Stimulated activated CD4-positive, alpha-beta T cell treated with anti-CD3 and anti-CD28 coated beads, Interleukin-15, amount 100 ng/mL, for 48 hours (primary cell): Measurements from ENCODE around the gene MAPK4.

Source experiments
- DNase-seq, 2 donors: peaks; one replicate each; pipeline ENCODE4 v3.0.0-alpha.2; 2020; ENCODE audit warnings: low read depth in 2 of 2

The MAPK4 gene

GRCh38 chr18:50623694-50624352 is 63.9 kb downstream of the MAPK4 start:
- DNase-seq, result no peak

DNA sequence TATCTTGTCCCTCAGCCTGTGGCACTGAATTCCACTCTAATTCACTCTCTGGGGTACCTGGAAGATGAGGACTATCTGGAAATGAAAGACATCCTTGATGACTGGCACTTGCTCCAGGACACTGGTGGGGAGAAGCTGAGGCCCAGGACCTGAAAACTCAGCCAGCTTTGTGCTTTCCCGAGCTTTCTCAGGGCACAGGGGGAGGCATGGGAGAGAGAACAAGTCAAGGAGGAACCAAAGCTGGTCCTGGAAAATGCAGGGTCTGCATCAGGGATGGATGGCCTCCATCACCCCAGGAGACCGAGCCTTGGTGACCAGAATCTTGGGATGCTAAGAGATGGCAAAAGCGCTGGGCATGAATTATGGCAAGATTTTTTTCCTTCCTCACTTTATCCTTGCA is 65.1 kb downstream of the MAPK4 start:
- no peak for DNase-seq

DNA sequence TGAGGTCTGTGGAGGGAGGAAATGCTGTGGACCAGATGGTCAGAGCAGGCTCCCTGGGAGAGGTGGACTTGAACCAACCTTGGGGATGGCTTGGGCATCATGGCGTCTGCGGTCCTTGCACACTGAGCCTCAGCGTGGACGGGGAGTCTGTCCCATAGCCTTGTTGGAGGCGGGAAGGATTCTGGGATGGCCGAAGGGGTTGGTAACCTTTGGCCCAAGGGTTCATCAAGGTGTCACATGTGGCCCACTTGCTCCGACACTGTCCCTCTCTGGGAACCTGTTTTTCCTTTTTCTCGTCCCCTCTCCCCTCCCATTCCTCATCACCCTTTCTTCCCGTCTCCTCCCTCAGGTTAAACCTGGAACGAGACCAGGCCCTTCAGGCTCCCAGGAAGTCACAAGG is 66.4 kb downstream of the MAPK4 start:
- DNase-seq, result no peak

DNA sequence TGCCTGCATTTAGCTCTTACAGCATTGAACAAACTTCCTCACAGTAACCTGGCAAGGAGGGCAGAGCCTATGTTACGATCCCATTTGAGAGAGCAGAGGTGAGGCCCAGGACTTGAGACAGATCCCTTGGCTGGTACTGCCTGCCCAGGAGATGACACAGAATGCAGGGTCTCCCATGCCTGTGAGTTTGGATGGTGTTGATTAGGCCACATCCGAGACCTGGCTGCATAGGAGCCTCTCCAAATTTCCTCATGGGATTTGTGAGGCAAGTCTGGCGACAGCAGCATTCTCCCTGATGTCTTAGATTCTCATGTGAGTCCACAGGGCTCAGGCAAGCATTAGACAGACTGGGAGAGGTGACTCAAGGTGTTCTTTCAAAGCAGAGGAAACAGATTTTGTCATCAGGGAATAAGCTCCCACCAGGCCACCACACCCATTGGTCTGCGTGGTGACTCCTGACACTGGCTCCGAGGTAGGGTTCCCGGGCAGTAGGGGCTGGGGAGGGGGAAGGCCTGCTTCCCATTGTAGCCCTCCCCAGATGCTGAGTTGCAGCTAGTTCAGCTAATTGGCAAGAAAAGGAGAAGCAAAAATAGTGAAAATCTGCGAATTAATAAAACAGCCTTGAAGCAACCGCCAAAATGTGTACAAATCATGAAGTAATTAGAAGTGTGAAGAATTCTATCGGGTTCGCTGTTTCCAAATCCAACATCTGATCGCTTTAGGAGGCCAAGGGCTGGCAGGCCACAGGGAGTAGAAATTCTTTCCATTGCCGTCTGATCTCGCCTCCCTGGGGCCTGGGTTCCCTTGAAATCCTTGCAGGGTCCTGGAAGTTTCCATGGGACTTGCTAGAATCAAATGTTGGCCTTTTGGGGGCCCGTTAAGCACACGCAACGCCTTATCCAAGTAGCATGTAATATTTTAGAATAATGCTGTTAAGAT is 68.0 kb downstream of the MAPK4 start:
- no peak for DNase-seq

DNA sequence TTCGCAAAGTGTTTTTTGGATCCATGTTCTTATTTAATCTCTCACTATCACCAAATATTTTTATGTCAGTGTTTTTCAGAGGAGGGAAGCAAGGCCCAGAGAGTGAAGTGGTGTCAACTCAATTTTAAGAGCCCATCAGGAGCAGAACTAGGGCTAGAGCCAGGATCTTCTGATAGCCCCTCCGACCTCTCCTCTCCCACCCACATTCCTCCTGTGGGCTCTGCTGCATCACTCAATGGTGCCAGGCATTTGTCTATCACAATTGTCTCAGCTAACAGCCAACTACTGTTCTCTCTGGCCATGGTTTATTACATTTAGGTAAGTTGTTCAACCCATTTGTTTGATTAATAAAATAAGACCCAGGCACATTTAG is 68.6 kb downstream of the MAPK4 start:
- DNase-seq, result no peak

- no peak for DNase-seq
Observed at GRCh38 chr18:50629148-50629631, 69.3 kb downstream of the MAPK4 start.

DNA sequence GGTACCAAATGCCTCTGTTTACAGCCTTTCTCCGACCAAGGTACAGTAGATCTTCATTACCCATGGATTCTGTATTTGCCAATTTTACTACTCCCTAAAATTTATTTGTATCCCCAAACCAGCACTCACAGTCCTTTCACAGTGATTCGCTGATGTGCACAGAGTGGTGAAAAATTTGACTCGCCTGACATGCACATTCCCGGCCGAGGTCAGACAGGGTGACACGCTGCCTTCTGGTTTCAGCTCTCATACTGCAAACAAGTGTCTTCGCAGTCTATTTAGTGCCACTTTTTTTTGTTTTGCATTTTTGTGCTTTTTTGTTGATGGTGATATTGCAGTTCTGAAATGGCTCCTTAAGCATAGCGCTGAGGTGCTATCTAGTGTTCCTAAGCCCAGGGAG is 71.0 kb downstream of the MAPK4 start:
- DNase-seq, result no peak

DNA sequence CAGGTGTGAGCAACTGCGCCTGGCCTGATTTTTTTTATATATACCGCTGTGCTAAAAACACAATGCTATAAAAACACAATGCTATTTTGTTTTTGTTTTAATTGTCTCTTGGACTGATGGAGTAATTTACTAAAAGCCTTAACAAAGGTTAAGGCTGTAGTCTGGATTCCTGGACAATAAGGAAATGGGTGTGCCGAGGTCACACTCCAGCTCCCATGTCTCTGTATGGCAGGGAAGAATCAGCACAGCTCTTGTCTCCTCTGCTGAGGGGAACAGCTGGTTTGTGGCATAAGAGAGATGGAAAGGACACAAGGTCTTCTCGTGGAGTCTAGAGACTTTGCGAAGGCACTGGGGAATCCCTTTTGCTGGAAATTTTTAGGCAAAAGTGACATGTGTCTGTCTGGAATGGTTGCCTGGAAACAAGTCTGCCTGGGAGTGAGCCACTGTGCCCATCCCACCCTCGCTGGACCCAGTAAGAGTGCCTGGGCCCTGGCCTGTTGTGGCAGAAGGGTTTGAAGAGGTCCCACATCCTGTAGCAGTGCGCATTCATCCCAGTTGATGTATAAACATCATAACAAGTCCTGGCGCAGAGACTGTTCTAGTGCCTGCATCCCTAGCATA is 73.1 kb downstream of the MAPK4 start:
- no peak for DNase-seq

GRCh38 chr18:50633992-50634391 is 74.1 kb downstream of the MAPK4 start:
- no peak for DNase-seq

DNA sequence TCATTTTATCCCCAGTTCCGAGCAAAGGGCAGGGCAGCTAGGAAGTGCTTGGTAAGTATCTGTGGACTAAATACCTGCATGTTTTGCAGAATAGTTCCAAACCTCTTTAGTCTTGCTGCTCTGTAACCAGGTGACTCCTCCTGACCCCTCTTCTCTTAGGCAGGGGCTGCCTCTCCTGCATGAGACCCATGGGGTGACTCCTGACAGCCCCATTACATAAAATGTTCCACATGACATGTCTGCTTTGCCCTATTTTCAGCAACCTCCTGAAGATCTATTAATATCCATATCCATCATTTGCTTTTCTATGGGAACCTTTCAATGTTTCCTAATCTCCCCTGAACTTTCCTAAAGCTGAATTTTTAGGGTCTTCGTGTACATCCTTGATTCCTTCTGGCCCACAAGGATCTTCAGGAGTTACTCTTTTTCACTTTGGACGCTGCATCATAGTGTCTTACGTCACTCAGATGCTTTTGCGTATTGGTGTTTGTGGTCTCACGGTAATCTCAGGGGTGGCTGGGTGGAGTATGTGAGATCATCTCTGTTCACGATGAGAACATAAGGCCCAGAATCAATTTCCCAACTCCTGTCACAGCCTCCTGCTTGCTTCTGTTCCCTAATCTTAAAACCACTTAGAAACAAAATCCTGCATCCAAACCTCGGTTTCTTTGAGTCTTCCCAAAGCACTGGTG is 76.6 kb downstream of the MAPK4 start:
- no peak for DNase-seq

DNA sequence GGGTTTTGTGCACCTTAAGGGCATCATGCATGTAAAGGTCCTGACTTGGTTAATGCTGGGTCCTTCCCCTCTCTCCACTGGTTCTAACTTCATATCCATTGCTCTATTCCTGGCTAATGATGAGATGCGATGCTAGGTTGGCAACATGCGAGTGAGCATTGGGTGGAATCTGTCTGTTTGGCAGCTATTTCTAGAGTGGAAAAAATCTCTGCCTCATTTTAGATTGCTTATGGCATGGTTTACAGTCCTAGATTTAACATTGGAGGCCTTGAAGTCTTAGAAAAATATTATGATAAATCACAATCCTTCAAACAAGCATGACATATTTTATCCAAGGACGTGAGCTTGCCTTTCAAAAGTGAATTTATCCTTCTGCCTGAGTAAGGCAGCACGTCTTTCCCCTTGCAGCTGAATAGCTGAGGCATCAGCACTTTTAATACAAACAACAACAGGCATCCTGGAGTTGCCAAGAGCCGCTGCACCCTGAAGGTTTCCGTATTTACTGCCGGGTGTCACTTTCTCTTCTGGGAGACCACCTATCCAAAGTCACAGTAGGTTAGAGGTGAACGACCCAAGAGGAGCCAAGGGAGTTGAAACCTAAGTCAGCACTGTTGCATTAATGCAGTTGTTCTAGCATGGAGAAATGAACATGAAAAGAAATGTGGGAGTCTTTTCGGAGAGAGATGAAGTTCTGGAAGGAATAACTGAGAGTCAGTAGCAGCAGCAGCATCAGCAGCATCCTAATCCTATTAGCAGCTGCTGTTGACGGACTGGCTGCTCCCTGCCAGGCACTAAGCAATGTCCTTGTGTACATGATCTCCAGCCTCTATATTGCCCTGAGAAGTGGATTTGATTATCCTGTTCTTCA is 78.4 kb downstream of the MAPK4 start:
- DNase-seq, result no peak

GRCh38 chr18:50638884-50639420 is 79.1 kb downstream of the MAPK4 start:
- no peak for DNase-seq

DNA sequence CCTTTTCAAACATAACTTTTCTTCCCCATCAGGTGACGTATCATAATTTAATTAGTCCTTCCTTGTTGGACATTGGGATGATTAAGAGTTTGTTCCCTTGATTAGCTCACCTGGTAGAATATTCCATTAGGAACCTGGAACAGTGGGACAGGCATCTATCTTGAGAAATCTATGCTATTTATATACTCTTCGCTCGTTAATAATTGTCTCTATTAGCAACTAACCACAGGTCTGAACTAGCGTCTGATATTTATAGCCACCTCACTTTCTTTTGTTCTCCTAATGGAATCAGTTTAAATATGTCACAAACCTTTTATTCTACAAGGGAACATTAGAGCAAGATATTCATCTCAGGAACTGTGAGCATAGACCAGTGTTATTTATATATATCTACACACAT is 79.8 kb downstream of the MAPK4 start:
- DNase-seq, result no peak

DNA sequence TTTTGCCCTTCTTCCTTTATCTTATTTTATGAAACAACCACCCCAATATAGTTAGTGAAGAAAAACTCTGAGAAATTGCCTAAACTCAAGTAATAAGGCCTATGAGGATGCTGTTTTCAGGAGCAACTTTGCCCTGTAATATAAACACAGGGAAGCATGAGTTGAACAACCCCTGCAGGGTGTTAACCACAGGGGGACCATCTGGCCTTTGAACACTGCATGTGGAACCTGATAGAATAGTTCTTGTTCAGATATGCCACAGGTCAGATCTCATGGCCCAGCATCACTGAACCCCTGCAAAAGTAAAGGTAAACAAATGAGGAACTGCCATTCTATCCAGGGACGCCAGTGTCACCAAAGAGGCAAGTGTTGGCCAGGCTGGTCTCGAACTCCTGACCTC is 82.6 kb downstream of the MAPK4 start:
- no peak for DNase-seq

- DNase-seq, result no peak
Observed at GRCh38 chr18:50644146-50644545, 84.3 kb downstream of the MAPK4 start.

DNA sequence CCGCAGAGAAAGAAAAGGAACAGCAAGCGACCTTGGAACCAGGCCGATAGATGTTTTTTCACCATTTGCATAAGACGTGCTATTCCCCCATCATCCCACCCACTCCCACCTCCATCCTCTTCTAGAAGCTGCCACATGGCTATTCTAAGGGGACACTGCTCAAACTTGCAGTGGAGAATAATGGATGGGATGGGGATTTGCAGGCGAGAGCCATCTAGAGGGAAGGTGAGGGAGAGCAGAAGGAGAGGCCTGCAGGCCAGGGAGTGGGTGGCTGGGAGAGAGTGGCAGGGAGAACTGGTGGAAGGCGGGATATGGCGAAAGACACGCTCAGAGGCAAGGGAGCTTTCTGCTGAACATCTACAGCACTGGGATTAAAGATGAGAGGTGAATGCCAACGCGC is 84.9 kb downstream of the MAPK4 start:
- no peak for DNase-seq

DNA sequence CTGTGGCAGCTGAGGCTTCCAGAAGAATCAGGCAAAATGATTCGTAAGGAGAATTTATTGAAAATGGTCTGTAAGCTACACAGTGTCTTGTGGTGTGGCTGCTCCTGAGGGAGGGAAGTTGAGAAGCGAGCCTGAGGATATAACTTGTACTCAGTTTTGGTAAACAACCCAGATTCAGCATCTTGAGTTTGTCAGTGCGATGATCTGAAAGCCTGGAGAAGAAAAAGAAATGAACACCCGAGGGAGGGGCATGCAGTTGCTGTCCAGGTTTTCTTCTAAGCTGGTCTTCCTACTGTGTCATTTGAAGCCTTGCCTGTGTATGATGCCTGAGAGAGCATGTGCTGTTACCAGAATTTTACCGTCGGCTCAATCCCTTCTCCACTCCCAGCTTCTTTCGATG is 87.3 kb downstream of the MAPK4 start:
- no peak for DNase-seq

- no peak for DNase-seq
Observed at GRCh38 chr18:50647792-50648191, 87.9 kb downstream of the MAPK4 start.

DNA sequence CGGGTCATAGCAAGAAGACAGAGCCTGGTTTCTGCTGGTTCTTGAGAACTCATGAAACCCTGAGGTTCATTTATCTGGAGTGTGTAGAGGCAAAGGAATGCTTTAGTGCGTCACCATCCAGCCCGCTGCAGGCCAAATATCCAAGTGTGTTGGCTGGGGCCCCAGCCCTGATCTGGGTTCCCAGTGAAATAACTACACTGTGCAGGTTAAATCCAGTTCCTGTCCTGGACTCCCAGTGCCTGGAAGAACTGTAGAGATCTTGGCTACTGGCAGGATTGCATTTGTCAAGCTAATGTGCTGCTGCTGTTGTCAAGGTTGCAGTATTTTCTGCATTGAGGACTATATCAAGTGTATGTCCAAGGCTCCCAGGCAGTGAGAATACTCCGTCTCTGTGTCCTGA is 89.9 kb downstream of the MAPK4 start:
- no peak for DNase-seq

- DNase-seq, result no peak
Observed at GRCh38 chr18:50651334-50651733, 91.4 kb downstream of the MAPK4 start.
